ENCODE data around the gene MMP24.

MMP24 gene

GRCh38 chr20:35288325-35289060 is 62.0 kb downstream of the MMP24 start:
- in situ Hi-C loops (cut with HindIII; ENCODE audit: low sequenced_read_pairs): no loop called here
- DNase-seq (ENCODE audit: low read depth, low spot score): no peak
- no peak overlapping the region for H3K4me3 ChIP-seq (ENCODE audit: low read depth, low read length)
- no peak for TF ChIP-seq CTCF (IDR thresholded peaks at IDR 0.05; ENCODE audit: low read depth, low read length)

GRCh38 chr20:35290186-35290886 is 63.8 kb downstream of the MMP24 start:
- in situ Hi-C loops (cut with HindIII; ENCODE audit: low sequenced_read_pairs): no loop called here
- H3K4me3 ChIP-seq (ENCODE audit: low read depth, low read length): no peak overlapping the region
- TF ChIP-seq CTCF (IDR thresholded peaks at IDR 0.05; ENCODE audit: low read depth, low read length): no peak
- DNase-seq (ENCODE audit: low read depth, low spot score): no peak

GRCh38 chr20:35290887-35291417 is 64.5 kb downstream of the MMP24 start:
- TF ChIP-seq CTCF (IDR thresholded peaks at IDR 0.05; ENCODE audit: low read depth, low read length): no peak
- in situ Hi-C loops (cut with HindIII; ENCODE audit: low sequenced_read_pairs): no loop called here
- DNase-seq (ENCODE audit: low read depth, low spot score): no peak
- H3K4me3 ChIP-seq (ENCODE audit: low read depth, low read length): no peak overlapping the region

- TF ChIP-seq CTCF (IDR thresholded peaks at IDR 0.05; ENCODE audit: low read depth, low read length): no peak
- DNase-seq (ENCODE audit: low read depth, low spot score): no peak
- H3K4me3 ChIP-seq (ENCODE audit: low read depth, low read length): no peak within 1 kb of the TSS
- in situ Hi-C loops (cut with HindIII; ENCODE audit: low sequenced_read_pairs): no loop called here
These were observed 65.4 kb downstream of the MMP24 start, which contains the start of gene FAM83C for GRCh38 chr20:35291654-35292503. Gene FAM83C, minus strand, starts transcription at chr20:35292425. Its CDS starts 121 bp downstream, at chr20:35292304.

- DNase-seq (ENCODE audit: low read depth, low spot score): no peak
- no peak overlapping the region for H3K4me3 ChIP-seq (ENCODE audit: low read depth, low read length)
- TF ChIP-seq CTCF (IDR thresholded peaks at IDR 0.05; ENCODE audit: low read depth, low read length): no peak
- in situ Hi-C loops (cut with HindIII; ENCODE audit: low sequenced_read_pairs): no loop called here
These were observed 66.2 kb downstream of the MMP24 start for GRCh38 chr20:35292504-35293285.

Measured in astrocyte of the spinal cord (primary cell).